H1 (cell line): ENCODE results near the gene SLC2A10. TPM values are rescaled to one million over a fixed set of nuclear protein-coding genes. Genes with fewer than 3 reads are reported as not detected.

Experiments used
- BACH1 ChIP-seq: IDR thresholded peaks from 2 replicates; pipeline ENCODE4 v1.6.1; 2012; ENCODE audit warnings: low read length, improper control_type of control experiment
- BRCA1 ChIP-seq: IDR thresholded peaks from 2 replicates; pipeline ENCODE4 v1.6.1; 2012; ENCODE audit warnings: low read depth, low read length, improper control_type of control experiment
- CEBPB ChIP-seq: IDR thresholded peaks from 2 replicates; pipeline ENCODE4 v1.6.1; 2012; ENCODE audit warnings: low read depth, low read length
- CREB1 ChIP-seq: IDR thresholded peaks from 2 replicates; pipeline ENCODE4 v1.6.1; 2012; ENCODE audit warnings: inconsistent platforms
- HDAC2 ChIP-seq, 2 experiments: fragments of 300-600 bp in 1 of 2; sonication (generic) in 1 of 2; IDR thresholded peaks; 2 replicates each; pipeline ENCODE4 v1.6.1; 2011 to 2012; ENCODE audit warnings: low read depth in 2 of 2, low read length in 2 of 2, mild to moderate bottlenecking in 2 of 2, moderate library complexity in 2 of 2, borderline replicate concordance in 1 of 2, inconsistent platforms in 1 of 2
- KDM1A ChIP-seq: fragments of 200-600, 300-600 bp; sonication (generic); IDR thresholded peaks from 2 replicates; pipeline ENCODE4 v1.7.1; 2016; ENCODE audit warnings: mild to moderate bottlenecking, low read length, borderline replicate concordance
- KDM5A ChIP-seq: fragments of 200-600 bp; IDR thresholded peaks from 2 replicates; pipeline ENCODE4 v1.7.1; 2012; ENCODE audit warnings: mild to moderate bottlenecking, low read length, inconsistent platforms, mixed read lengths
- MAFK ChIP-seq: IDR thresholded peaks from 2 replicates; pipeline ENCODE4 v1.6.1; 2012; ENCODE audit warnings: low read depth, mild to moderate bottlenecking, improper control_type of control experiment, low read length
- polyA plus RNA-seq, 7 experiments: library from polyadenylated mRNA; depleted of rRNA in 3 of 7; stranded (reverse) in 5 of 7; unstranded in 2 of 7; fragments of >200 nt in 5 of 7; fragments of 200-250 nt in 2 of 7; gene quantifications; 1 replicate in 5 of 7; 2 replicates in 1 of 7; 4 replicates in 1 of 7; pipeline versions ENCODE4 v1.2.1 to v1.2.3, GENCODE V29; 2011 to 2013; ENCODE audit warnings: missing spikeins in 2 of 7, mixed read lengths in 2 of 7
- total RNA-seq: library from RNA; stranded (reverse); fragmentation: NEBNext Ultra II Directional; extraction: Animal tissue kit (Norgen Biotek cat#: 25700); gene quantifications from 2 replicates; pipeline ENCODE4 v1.2.1, GENCODE V29; 2021
- TF ChIP-seq, protein P1 (sequence below): fragments of 300-600 bp; sonication (generic); IDR thresholded peaks from 2 replicates; pipeline ENCODE4 v1.7.1; 2012; ENCODE audit warnings: low read length, moderate library complexity, mild to moderate bottlenecking, inconsistent platforms; ENCODE audit not compliant: insufficient replicate concordance

The SLC2A10 gene
- total and polyA plus RNA-seq, 2 of the 8 experiments (the other 6 are each of a cell fraction or from before 2014, with no cell fraction given): 9.0 to 9.7 TPM

DNA sequence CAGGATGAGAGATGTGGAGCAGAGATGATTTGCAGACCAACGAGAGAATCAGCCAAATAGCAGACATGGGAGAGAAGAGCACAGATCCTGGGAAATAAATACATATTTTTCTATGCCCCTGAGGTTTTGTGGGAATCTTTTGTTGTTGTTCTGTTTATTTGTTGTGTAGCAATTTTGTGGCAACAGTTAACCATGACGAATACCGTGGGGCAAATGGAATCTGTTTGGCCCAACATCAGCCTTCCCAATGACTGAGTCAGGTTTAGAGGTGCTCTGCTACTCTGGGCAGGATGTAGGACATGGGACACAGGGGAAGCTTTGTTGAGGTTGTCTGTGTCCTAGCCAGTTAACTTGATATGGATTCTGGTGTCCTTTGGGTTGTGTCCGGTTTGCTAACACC, 7.9 kb upstream of the SLC2A10 start (continued):
- TF ChIP-seq, protein P1, sequence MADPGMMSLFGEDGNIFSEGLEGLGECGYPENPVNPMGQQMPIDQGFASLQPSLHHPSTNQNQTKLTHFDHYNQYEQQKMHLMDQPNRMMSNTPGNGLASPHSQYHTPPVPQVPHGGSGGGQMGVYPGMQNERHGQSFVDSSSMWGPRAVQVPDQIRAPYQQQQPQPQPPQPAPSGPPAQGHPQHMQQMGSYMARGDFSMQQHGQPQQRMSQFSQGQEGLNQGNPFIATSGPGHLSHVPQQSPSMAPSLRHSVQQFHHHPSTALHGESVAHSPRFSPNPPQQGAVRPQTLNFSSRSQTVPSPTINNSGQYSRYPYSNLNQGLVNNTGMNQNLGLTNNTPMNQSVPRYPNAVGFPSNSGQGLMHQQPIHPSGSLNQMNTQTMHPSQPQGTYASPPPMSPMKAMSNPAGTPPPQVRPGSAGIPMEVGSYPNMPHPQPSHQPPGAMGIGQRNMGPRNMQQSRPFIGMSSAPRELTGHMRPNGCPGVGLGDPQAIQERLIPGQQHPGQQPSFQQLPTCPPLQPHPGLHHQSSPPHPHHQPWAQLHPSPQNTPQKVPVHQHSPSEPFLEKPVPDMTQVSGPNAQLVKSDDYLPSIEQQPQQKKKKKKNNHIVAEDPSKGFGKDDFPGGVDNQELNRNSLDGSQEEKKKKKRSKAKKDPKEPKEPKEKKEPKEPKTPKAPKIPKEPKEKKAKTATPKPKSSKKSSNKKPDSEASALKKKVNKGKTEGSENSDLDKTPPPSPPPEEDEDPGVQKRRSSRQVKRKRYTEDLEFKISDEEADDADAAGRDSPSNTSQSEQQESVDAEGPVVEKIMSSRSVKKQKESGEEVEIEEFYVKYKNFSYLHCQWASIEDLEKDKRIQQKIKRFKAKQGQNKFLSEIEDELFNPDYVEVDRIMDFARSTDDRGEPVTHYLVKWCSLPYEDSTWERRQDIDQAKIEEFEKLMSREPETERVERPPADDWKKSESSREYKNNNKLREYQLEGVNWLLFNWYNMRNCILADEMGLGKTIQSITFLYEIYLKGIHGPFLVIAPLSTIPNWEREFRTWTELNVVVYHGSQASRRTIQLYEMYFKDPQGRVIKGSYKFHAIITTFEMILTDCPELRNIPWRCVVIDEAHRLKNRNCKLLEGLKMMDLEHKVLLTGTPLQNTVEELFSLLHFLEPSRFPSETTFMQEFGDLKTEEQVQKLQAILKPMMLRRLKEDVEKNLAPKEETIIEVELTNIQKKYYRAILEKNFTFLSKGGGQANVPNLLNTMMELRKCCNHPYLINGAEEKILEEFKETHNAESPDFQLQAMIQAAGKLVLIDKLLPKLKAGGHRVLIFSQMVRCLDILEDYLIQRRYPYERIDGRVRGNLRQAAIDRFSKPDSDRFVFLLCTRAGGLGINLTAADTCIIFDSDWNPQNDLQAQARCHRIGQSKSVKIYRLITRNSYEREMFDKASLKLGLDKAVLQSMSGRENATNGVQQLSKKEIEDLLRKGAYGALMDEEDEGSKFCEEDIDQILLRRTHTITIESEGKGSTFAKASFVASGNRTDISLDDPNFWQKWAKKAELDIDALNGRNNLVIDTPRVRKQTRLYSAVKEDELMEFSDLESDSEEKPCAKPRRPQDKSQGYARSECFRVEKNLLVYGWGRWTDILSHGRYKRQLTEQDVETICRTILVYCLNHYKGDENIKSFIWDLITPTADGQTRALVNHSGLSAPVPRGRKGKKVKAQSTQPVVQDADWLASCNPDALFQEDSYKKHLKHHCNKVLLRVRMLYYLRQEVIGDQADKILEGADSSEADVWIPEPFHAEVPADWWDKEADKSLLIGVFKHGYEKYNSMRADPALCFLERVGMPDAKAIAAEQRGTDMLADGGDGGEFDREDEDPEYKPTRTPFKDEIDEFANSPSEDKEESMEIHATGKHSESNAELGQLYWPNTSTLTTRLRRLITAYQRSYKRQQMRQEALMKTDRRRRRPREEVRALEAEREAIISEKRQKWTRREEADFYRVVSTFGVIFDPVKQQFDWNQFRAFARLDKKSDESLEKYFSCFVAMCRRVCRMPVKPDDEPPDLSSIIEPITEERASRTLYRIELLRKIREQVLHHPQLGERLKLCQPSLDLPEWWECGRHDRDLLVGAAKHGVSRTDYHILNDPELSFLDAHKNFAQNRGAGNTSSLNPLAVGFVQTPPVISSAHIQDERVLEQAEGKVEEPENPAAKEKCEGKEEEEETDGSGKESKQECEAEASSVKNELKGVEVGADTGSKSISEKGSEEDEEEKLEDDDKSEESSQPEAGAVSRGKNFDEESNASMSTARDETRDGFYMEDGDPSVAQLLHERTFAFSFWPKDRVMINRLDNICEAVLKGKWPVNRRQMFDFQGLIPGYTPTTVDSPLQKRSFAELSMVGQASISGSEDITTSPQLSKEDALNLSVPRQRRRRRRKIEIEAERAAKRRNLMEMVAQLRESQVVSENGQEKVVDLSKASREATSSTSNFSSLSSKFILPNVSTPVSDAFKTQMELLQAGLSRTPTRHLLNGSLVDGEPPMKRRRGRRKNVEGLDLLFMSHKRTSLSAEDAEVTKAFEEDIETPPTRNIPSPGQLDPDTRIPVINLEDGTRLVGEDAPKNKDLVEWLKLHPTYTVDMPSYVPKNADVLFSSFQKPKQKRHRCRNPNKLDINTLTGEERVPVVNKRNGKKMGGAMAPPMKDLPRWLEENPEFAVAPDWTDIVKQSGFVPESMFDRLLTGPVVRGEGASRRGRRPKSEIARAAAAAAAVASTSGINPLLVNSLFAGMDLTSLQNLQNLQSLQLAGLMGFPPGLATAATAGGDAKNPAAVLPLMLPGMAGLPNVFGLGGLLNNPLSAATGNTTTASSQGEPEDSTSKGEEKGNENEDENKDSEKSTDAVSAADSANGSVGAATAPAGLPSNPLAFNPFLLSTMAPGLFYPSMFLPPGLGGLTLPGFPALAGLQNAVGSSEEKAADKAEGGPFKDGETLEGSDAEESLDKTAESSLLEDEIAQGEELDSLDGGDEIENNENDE: no peak
- TF ChIP-seq BRCA1 (no peak), KDM1A (no peak), CREB1 (no peak), HDAC2 (IDR thresholded peaks at IDR 0.05; ENCODE audit: borderline replicate concordance in 1 of 2, low read depth in 2 of 2, low read length in 2 of 2) (no peak), CEBPB (no peak), BACH1 (no peak), MAFK (no peak), KDM5A (no peak)
